Sigmoid colon (tissue), 7 donors: Measurements from ENCODE around the gene NCOR1. TPM values are rescaled to one million over a fixed set of nuclear protein-coding genes. Genes with fewer than 3 reads are reported as not detected.
"Not testable (repeated sequence)": the region's sequence is repeated elsewhere in the genome, so short reads cannot be mapped to it uniquely, and the experiment has no call there.

Source experiments
- DNase-seq: peaks from one replicate; pipeline ENCODE4 v3.0.0-alpha.2; 2019
- H3K27ac ChIP-seq, 4 donors: fragments of 200-600 bp; sonication (generic); one replicate each; pipeline ENCODE4 v1.5.1; 2016 to 2019; ENCODE audit warnings: mild to moderate bottlenecking in 1 of 4
- H3K27me3 ChIP-seq, 3 donors: fragments of 200-600 bp; sonication (generic); one replicate each; pipeline ENCODE4 v1.5.1; 2019; ENCODE audit warnings: mild to moderate bottlenecking in 1 of 3
- H3K36me3 ChIP-seq, 4 donors: fragments of 200-600 bp; sonication (generic); one replicate each; pipeline ENCODE4 v1.5.1; 2016 to 2019
- H3K4me1 ChIP-seq, 4 donors: fragments of 200-600 bp; sonication (generic); one replicate each; pipeline ENCODE4 v1.5.1; 2017 to 2019
- H3K4me3 ChIP-seq, 4 donors: fragments of 200-600 bp; sonication (generic); one replicate each; pipeline ENCODE4 v1.5.1; 2017 to 2019; ENCODE audit warnings: mild to moderate bottlenecking in 2 of 4, moderate library complexity in 1 of 4
- H3K9me3 ChIP-seq, 4 donors: fragments of 200-600 bp in 3 of 4; sonication (generic) in 3 of 4; one replicate each; pipeline versions ENCODE4 v1.5.1 to v1.6.1; 2013 to 2019
- EP300 ChIP-seq, 4 donors: sonication (generic); formaldehyde crosslinking; IDR thresholded peaks; one replicate each; pipeline ENCODE4 v1.6.1; 2017; ENCODE audit warnings: antibody characterized with exemption in 4 of 4
- POLR2A ChIP-seq, 2 donors: fragments of 450-650 bp; IDR thresholded peaks; one replicate each; pipeline ENCODE4 v1.6.1; 2016; ENCODE audit warnings: antibody characterized with exemption in 2 of 2, mild to moderate bottlenecking in 2 of 2, moderate library complexity in 2 of 2
- POLR2AphosphoS5 ChIP-seq, 4 donors: sonication (generic); formaldehyde crosslinking; IDR thresholded peaks; one replicate each; pipeline ENCODE4 v1.6.1; 2017; ENCODE audit warnings: antibody characterized with exemption in 4 of 4
- WGBS, 2 donors: extraction: QIAGEN DNeasy Blood & Tissue Kit; methylation state at CpG; one replicate each; pipeline ENCODE4 v1.1.7; 2013; 5-methylcytosine and 5-hydroxymethylcytosine counted together
- intact Hi-C: fragments of 100-400 bp; cut with DNase I; formaldehyde crosslinking; loops from one replicate; pipeline ENCODE4 v1.15.1; 2023
- polyA plus RNA-seq, 3 donors: library from polyadenylated mRNA; stranded (reverse); fragments of 200-250 nt; gene quantifications; one replicate each; pipeline ENCODE4 v1.2.3, GENCODE V29; 2013
- total RNA-seq, 4 donors: library from RNA; depleted of rRNA; stranded (reverse); fragments of >200 nt; gene quantifications; one replicate each; pipeline ENCODE4 v1.1.0, GENCODE V29; 2016
- TF ChIP-seq, protein P1 (sequence below), 4 experiments: fragments of 450-650 bp in 3 of 4; fragments of 200-600 bp in 1 of 4; IDR thresholded peaks; one replicate each; pipeline ENCODE4 v1.5.1; 2016 to 2019; ENCODE audit warnings: antibody characterized with exemption in 4 of 4, mild to moderate bottlenecking in 3 of 4, moderate library complexity in 2 of 4
- donor health status: healthy with polysubstance abuse.
- donor health status: Bipolar disorder and iron deficiency.
- donor health status: healthy.

The NCOR1 gene
- total and polyA plus RNA-seq, 7 donors, result 25.8 to 160 (median 93.1) TPM

DNA sequence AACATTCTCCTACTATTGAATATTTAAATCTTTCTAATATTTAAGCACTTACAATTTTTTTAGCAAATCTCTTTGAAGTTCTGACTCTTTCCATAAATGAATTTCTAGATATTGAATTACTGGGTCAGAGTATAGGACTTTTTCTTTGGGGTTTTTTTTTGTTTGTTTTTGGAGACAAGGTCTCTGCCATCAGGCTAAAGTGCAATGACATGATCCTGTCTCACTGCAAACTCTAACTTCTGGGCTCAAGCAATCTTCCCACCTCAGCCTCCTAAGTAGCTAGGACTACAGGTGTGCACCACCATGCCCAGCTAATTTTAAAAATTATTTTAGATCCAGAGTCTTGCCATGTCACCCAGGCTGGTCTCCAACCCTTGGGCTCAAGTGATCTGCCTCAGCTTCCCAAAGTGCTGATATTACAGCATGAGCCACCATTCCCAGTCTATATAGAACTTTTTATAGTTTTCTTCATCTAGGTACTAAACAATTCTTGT lies 26.6 kb upstream of the NCOR1 start:
- H3K4me1 ChIP-seq, result no peaks in the 10 kb centered on the region
- H3K36me3 ChIP-seq, result no peaks in the 10 kb centered on the region
- no peaks in the 10 kb centered on the region for H3K27me3 ChIP-seq
- no peak for DNase-seq
- no peak overlapping the region for H3K4me3 ChIP-seq
- H3K27ac ChIP-seq, result no peak overlapping the region
- no peaks in the 10 kb centered on the region for H3K9me3 ChIP-seq
- intact Hi-C loops, result no loop called here
- TF ChIP-seq POLR2AphosphoS5 (IDR thresholded peaks at IDR 0.05) (no peak), EP300 (IDR thresholded peaks at IDR 0.05) (no peak), POLR2A (IDR thresholded peaks at IDR 0.05) (no peak)
- TF ChIP-seq, protein P1, sequence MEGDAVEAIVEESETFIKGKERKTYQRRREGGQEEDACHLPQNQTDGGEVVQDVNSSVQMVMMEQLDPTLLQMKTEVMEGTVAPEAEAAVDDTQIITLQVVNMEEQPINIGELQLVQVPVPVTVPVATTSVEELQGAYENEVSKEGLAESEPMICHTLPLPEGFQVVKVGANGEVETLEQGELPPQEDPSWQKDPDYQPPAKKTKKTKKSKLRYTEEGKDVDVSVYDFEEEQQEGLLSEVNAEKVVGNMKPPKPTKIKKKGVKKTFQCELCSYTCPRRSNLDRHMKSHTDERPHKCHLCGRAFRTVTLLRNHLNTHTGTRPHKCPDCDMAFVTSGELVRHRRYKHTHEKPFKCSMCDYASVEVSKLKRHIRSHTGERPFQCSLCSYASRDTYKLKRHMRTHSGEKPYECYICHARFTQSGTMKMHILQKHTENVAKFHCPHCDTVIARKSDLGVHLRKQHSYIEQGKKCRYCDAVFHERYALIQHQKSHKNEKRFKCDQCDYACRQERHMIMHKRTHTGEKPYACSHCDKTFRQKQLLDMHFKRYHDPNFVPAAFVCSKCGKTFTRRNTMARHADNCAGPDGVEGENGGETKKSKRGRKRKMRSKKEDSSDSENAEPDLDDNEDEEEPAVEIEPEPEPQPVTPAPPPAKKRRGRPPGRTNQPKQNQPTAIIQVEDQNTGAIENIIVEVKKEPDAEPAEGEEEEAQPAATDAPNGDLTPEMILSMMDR (IDR thresholded peaks at IDR 0.05), result no peak

DNA sequence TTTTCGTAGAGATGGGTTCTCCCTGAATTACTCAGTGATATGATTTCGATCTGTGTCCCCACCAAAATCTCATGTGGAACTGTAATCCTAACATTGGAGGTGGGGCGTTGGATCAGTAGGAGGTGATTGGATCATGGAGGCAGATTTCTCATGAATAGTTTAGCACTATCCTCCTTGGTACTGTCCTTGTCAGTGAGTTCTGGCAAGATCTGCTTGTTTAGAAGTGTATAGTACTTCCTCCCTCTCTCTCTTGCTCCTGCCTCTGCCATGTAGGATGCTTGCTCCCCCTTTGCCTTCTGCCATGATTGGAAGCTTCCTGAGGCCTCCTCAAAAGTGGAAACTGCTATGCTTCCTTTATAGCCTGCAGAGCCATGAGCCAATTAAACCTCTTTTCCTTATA lies 24.6 kb upstream of the NCOR1 start:
- TF ChIP-seq POLR2A (IDR thresholded peaks at IDR 0.05), result no peak
- Histone ChIP-seq H3K9me3 (no peaks in the 10 kb centered on the region), H3K27me3 (no peaks in the 10 kb centered on the region), H3K4me3 (no peak overlapping the region), H3K36me3 (no peaks in the 10 kb centered on the region), H3K27ac (no peak overlapping the region), H3K4me1 (no peaks in the 10 kb centered on the region)
- intact Hi-C loops, result no loop called here
- DNase-seq, result no peak
- WGBS, 2 donors, result 95 to 98% methylated on average over 3 of the region's 3 CpGs

- no peak overlapping the region for H3K27ac ChIP-seq
- no peaks in the 10 kb centered on the region for H3K27me3 ChIP-seq
- 66 to 92% methylated on average over 1 of the region's 1 CpG for WGBS, 2 donors
- TF ChIP-seq POLR2AphosphoS5 (IDR thresholded peaks at IDR 0.05) (no peak), EP300 (IDR thresholded peaks at IDR 0.05) (no peak), POLR2A (IDR thresholded peaks at IDR 0.05) (no peak)
- TF ChIP-seq, protein P1 (IDR thresholded peaks at IDR 0.05), result no peak
- DNase-seq, result no peak
- no peaks in the 10 kb centered on the region for H3K36me3 ChIP-seq
- H3K4me3 ChIP-seq, result no peak overlapping the region
- intact Hi-C loops, result no loop called here
- H3K9me3 ChIP-seq, result no peaks in the 10 kb centered on the region
- H3K4me1 ChIP-seq, result no peaks in the 10 kb centered on the region
These were observed 17.1 kb upstream of the NCOR1 start for GRCh38 chr17:16232391-16232790.

DNA sequence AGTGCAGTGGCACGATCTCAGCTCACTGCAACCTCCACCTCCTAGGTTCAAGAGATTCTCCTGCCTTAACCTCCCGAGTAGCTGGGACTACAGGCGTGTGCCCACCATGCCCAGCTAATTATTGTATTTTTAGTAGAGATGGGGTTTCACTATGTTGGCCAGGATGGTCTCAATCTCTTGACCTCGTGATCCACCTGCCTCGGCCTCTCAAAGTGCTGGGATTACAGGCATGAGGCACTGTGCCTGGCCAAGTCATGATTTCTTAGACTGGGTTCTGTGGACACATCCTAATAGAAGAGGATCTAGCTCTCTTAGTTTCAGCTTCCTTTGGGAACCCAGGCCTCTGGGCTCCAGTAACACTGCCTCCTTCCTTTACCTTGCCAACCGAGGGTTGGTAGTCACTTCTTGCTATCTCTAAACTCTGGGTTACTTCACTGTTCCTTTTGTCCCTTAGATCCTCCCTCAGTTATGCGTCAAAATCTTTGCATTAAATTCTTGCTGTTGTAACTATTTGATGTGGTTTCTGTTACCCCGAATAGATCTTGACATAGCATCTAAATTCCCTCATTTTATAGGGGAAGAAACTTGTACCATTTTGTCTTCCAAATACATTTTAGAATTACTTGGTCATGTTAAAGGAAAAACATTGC lies 14.7 kb upstream of the NCOR1 start:
- H3K4me3 ChIP-seq, H3K27me3 ChIP-seq, H3K27ac ChIP-seq, H3K9me3 ChIP-seq, DNase-seq, H3K4me1 ChIP-seq, H3K36me3 ChIP-seq, intact Hi-C loops: not testable (repeated sequence)
- WGBS, 2 donors, result 84 to 94% methylated on average over 8 of the region's 8 CpGs

- no peak for DNase-seq
- no peaks in the 10 kb centered on the region for H3K27me3 ChIP-seq
- WGBS, 2 donors, result 94 to 95% methylated on average over 3 of the region's 3 CpGs
- TF ChIP-seq POLR2A (IDR thresholded peaks at IDR 0.05), result no peak
- TF ChIP-seq POLR2AphosphoS5 (IDR thresholded peaks at IDR 0.05), result no peak
- no peak for TF ChIP-seq EP300 (IDR thresholded peaks at IDR 0.05)
- TF ChIP-seq, protein P1 (IDR thresholded peaks at IDR 0.05), result no peak
- peaks cover 0 to 16% (median 4%) of the 10 kb centered on the region in 4 donors for H3K4me1 ChIP-seq
- H3K27ac ChIP-seq, result no peak overlapping the region
- intact Hi-C loops, result no loop called here
- no peaks in the 10 kb centered on the region for H3K9me3 ChIP-seq
- no peak overlapping the region for H3K4me3 ChIP-seq
- H3K36me3 ChIP-seq, result no peaks in the 10 kb centered on the region
These were observed 7.1 kb upstream of the NCOR1 start for GRCh38 chr17:16222406-16222805.
